HG02588 (cell line): Measurements from ENCODE around the gene GLS.

Experiments used
- ATAC-seq: cut with Tn5 transposase; IDR thresholded peaks from one replicate; pipeline ENCODE4 v1.9.1; 2021; ENCODE audit warnings: mild to moderate bottlenecking, moderate library complexity; ENCODE audit not compliant: unreplicated experiment

GLS gene

GRCh38 chr2:191010887-191011885 is 130.6 kb downstream of the GLS start:
- no peak for ATAC-seq

GRCh38 chr2:191012346-191012745 is 131.7 kb downstream of the GLS start:
- no peak for ATAC-seq

DNA sequence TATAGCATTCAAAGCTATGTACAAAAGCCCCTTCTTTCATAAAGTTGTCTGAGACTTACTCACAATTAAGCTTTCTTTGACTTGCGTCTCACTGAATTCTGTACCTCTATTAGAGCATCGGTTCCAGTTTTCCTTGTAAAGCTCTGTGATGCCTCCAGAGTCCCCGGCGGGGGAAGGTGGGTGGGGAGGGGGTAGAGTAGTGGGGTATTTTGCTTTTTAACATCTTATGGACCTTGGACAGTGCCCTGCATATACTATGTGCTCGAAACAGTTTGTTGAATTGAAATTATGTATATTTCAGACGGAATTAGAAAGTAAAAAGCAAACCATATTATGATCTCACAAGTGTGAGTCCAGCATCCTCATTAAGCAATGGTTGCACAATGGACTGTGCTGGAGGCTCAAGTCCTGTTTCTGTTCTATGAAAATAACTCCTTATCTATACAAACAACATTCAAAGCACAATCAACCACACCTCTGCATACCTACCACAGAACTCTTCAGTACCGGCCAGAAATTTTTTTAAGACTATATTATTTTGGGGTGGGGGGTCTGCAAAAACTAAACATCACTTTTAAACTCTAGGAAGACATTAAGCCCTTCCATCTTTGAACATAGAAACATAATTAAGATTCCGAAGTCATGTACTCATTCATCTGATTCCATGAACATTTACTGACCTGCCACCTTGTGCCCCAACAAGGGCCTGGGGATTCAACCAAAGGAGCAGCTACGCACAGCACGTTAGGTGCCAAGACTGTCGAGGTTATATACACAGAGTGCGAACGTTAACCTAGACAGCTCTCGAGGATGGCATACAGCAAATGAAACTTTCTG is 132.4 kb downstream of the GLS start:
- ATAC-seq, result no peak

DNA sequence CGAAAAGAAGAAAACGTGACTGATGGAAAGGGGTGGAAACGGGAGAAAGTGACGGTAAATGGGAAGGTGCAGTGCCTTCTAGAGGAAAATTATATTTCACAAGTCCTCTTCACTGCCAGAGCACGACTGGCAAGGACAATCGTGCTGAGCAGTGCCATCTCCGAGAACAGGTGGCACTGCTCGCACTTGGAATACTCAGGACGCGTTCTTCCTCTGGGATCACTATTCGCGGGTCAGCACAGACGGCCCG is 133.0 kb downstream of the GLS start:
- ATAC-seq, result no peak

GRCh38 chr2:191013932-191014652 is 133.5 kb downstream of the GLS start, which contains the start of gene STAT1:
STAT1 (minus strand) TSS chr2:191014171; CDS start chr2:191010003, 4,168 bp downstream.
- ATAC-seq, result peak; percentile 82

GRCh38 chr2:191014653-191015020 is 134.0 kb downstream of the GLS start:
- ATAC-seq, result peak; percentile 5
